ENCODE measurements around the gene SPATA2L.
"Not testable (repeated sequence)": the region's sequence is repeated elsewhere in the genome, so short reads cannot be mapped to it uniquely, and the experiment has no call there.

The SPATA2L gene

DNA sequence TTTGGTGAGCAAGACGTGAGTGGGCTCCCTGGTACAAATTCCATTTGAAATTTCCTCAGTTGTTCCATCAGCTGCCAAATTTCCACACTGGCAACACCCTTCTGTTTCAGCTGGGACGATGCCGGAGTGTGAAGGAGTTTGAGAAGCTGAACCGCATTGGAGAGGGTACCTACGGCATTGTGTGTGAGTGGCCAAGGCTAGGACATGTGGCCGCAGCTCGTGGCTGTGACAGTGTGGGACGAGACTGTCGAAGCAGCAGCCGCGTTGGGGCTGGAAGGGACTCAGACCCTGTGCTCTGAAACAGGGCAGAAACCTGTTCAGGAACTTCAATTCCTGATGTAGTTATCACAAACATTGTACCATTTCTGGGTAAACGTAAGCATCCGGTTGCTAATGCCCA, 12.4 kb downstream of the SPATA2L start:
- no peak for DNase-seq

- no peak for DNase-seq
These were observed 13.1 kb downstream of the SPATA2L start for GRCh38 chr16:89688395-89688794.

DNA sequence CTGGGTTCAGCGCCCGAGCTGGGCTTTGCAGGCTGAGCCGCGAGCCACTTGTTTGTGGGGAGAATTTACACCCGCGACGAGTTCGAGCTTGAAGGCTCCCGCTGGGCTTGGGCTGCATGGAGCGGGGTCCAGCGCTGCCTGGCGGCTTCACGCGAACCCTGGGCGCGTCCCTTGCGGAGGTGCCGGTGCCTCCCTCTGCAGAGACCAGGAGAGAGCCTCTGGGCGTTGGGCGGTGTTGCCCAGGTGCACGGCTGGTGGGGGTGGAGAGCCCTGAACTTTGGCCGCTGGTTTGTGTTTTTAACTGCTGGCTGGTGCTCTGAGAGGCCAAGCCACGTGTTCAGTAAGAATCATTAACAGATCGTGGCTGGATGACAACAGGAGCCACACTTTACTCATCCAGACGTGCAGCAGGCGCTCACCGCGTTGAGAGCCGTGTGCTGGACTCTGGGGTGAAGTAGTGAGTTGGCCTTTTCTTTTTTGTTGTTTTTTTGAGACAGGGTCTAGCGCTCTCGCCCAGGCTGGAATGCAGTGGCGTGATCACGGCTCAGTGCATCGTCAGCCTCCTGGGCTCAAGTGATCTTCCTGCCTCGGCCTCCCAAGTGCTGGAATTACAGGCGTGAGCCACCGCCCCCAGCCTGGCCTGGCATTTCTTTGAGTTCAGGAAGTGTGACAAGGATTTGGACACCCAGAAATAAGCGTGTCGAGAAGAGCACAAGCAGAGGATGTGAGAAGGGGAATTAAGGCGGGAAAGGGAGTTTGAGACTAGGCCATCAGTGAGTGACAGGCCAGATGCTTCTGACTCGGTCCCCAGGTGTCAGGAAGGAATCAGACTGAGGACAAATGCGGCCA, 14.2 kb downstream of the SPATA2L start:
- no peak for DNase-seq

GRCh38 chr16:89686520-89687091, 14.9 kb downstream of the SPATA2L start, which contains the start of gene CDK10:
Gene CDK10 (plus strand): TSS chr16:89686689. CDS start chr16:89686711, 22 bp downstream.
- peak; percentile 83 for DNase-seq

DNA sequence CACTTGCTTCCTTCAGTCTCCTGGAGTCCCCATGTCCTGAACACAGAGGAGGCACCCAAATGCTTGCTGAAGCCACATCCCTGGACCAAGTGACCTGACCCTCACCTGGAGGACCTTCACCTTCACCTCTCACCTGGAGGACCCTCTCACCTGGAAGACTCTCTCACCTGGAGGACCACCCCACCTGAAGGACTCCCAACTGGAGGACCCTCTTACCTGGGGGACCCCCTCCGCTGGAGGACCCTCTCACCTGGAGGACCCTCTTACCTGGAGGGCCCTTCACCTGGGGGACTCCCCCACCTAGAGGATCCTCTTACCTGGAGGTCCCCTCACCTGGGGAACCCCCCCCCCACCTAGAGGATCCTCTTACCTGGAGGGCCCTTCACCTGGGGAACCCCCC, 15.6 kb downstream of the SPATA2L start:
- no peak for DNase-seq

DNA sequence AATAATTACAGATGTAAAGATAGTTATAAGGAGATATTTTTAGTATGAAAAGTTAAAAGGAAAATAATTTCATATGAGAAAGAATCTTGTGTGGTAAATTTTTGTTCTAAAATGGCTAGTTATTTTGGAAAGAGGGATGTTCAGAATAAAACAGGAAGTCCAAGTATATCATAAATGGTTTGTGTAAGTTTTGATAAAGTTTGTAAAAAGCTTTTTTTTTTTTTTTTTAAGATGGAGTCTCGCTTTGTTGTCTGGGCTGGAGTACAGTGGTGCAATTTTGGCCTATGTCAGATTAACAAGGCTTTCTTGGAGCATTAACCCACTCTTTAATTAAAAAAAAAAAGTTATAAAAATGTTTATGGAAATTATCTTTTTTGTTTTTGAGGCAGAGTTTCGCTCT, 23.2 kb downstream of the SPATA2L start:
- no peak for DNase-seq

GRCh38 chr16:89672177-89672941, 29.1 kb downstream of the SPATA2L start:
- no peak for DNase-seq

DNA sequence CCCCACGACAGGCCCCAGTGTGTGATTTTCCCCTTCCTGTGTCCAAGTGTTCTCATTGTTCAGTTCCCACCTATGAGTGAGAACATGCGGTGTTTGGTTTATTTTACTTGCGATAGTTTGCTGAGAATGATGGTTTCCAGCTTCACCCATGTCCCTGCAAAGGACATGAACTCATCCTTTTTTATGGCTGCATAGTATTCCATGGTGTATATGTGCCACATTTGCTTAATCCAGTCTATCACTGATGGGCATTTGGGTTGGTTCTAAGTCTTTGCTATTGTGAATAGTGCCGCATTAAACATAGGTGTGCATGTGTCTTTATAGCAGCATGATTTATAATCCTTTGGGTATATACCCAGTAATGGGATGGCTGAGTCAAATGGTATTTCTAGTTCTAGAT, 29.9 kb downstream of the SPATA2L start:
- DNase-seq: not testable (repeated sequence)

DNA sequence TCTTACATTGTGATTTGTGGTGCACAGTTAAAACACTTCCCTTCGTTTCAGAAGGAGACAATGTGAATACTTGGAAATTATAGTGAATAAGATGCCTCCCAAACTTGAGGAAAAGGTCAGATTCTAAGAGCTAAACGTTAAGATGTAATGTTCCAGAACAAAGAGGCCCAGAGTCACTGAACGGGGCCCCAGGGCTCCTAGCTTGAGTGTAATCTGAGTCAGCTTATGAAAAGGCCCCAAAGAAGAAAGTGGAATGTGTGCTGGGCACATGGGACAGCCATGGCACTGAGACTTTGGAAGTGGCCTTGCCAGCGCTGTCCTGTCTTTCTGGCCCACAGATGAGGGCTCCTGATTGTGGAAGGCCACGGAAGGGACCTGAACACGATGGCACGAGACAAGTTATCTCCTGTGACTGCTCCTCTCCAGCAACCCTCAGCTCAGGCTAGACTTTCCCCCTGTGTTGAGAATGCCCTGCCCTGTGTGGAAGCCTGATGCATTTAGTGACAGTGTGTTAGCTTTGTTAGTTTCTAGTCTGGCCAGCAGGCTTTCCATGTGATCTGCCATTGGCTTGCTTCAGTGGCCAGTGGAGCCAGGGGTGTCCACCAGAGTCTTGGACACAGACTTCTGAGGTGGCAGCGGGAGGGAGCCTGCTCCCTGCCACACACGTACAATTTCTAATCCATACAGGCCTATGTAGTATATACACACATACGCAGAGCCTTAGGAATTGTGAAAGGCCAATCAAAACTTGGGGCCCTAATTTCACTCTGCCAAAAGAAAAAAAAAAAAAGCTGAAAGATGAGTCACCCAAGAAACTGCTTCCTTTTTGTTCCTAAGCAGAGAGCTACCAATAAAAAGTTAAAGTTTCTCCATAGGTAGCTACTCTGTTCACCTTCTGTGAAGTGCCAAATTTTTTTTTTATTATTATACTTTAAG, 30.7 kb downstream of the SPATA2L start:
- DNase-seq: no peak

DNA sequence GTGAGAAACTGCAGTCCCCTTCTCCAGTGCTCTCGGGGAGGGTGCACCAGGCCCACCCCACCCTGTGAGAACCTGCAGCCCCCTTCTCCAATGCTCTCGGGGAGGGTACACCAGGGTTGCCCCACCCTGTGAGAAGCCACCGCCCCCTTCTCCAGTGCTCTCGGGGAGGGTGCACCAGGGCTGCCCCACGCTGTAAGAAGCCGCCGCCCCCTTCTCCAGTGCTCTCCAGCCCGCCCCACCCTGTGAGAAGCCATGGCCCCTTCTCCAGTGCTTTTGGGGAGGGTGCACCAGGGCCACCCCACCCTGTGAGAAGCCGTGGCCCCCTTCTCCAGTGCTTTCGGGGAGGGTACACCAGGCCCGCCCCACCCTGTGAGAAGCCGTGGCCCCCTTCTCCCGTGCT, 31.8 kb downstream of the SPATA2L start:
- no peak for DNase-seq

DNA sequence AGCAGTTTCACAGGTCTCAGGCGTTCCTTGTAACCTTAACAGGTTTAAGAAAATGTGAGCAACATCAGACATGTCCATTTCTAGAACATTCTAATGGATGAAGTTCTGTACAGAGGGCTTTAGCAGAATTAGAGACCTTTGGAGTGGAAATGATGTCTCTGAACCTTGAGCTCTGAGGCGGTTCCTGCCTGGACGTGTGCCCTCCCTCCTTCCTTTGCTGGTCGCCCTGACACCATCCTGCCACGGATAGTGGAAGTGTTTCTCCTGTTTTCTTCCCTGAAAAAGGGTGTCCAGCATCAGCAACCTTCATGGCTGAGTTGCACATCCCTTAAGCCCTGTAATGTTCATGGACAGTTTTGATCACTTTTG, 32.7 kb downstream of the SPATA2L start:
- DNase-seq: no peak

DNA sequence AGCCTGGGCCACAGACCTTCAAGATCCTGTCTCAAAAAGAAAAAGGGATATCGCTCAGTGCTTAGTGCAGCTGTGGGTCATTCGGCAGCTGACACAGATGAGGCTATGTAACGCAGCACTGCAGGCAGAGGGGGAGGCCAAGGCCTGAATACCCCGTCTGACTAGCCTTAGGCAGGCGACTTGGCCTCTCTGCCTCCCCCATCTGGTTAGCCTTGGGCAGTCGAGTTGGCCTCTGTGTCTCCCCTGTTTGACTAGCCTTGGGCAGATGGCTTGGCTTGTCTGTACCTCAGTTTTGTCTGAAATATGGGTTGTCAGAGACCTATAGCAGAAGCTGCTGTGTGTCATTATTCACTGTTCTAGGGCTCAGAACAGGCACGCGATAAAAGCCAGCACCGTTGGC, 33.9 kb downstream of the SPATA2L start:
- no peak for DNase-seq

GRCh38 chr16:89667000-89667399, 34.5 kb downstream of the SPATA2L start:
- not testable (repeated sequence) for DNase-seq

GRCh38 chr16:89664238-89664637, 37.3 kb downstream of the SPATA2L start:
- DNase-seq: not testable (repeated sequence)

- no peak for DNase-seq
These were observed 40.3 kb downstream of the SPATA2L start for GRCh38 chr16:89661215-89661614.

DNA sequence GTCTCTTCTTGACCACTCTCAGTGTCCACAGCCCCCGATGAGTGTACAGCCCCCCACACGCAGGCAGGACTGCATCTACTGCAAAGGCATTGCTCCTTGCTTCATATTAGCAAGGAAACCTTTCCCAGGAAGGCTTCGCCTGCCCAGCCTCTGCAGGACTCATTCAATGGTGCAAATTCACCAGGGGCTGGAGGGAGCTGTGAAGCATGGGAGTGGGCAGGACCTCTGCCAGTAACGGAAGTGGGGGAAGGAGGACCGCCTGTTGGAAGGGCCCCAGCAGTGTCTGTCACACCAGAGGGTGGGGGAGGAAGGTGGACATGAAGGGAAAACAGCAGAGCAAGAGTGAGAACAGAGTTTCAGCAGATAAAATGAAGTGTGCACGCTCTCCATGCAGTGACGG, 41.4 kb downstream of the SPATA2L start:
- DNase-seq: no peak

GRCh38 chr16:89658221-89658879, 43.2 kb downstream of the SPATA2L start:
- DNase-seq: no peak

DNA sequence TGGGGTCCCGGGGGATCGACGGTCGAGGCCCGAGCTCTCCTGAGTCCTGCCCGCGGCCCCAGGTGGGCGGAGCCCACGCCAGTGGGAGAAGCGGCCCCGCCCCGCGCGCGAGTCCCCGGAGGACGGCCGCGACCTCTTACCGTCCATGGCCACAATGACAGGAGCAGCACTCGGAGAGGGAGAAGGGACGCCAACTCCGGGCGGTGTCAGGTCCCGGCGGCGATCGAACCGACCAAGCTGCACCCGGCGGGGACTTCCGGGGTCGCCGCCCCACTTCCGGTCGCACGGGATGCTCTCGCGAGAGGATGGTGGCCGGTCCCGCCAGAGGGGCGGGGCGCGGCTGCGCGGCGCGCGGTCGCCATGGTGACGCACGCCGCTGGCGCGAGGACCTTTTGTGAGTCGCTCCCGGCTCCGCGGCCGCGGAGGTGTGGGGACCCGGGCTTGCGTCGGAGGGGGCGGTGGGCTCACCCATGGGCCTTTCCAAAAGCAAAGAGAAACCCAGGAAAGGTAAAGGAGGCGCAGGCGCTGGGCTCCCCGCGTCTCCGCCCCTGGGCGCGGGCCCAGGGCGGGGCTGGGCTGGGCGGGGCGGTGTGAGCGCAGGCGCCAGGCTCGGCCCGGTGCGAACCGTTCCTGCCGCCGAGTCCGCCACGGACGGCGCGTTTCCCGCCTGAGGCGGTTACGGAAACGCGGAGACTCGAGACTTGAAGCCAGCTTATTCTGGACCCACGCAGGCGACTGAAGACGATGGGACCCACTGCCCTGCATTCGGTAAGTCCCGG, 43.9 kb downstream of the SPATA2L start, which contains the start of the genes CHMP1A and SPATA33:
TSS of gene CHMP1A (minus strand) at position 267 of the 779 bp plus-strand sequence. CDS start at position 147, 120 bp downstream.
TSS of gene SPATA33 (plus strand) at position 395 of the 779 bp plus-strand sequence. CDS start at position 471, 76 bp downstream.
- peak; percentile 92 for DNase-seq

GRCh38 chr16:89656435-89657121, 44.9 kb downstream of the SPATA2L start:
- DNase-seq: no peak

- DNase-seq: no peak
These were observed 46.4 kb downstream of the SPATA2L start for GRCh38 chr16:89655062-89655643.

All from activated gamma-delta T cell (primary cell).